Measurements from ENCODE around the gene PPIP5K1.

PPIP5K1 gene

DNA sequence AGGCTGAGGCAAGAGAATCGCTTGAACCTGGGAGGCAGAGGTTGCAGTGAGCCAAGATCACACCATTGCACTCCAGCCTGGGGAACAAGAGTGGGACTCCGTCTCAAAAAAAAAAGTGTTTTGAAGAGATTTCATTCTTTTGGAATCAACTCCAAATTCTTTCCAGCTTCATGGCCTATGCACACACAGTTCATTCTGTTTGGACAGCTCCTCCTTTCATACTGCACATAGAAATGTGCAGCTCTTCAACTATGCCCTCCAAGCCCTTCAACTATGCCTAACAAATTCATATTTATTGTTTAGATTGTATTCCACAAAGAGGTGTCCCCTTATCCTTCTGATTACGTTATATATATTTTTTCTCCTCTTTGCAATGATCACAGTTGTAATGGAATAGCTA lies 101.2 kb downstream of the PPIP5K1 start:
- TF ChIP-seq, protein P1, sequence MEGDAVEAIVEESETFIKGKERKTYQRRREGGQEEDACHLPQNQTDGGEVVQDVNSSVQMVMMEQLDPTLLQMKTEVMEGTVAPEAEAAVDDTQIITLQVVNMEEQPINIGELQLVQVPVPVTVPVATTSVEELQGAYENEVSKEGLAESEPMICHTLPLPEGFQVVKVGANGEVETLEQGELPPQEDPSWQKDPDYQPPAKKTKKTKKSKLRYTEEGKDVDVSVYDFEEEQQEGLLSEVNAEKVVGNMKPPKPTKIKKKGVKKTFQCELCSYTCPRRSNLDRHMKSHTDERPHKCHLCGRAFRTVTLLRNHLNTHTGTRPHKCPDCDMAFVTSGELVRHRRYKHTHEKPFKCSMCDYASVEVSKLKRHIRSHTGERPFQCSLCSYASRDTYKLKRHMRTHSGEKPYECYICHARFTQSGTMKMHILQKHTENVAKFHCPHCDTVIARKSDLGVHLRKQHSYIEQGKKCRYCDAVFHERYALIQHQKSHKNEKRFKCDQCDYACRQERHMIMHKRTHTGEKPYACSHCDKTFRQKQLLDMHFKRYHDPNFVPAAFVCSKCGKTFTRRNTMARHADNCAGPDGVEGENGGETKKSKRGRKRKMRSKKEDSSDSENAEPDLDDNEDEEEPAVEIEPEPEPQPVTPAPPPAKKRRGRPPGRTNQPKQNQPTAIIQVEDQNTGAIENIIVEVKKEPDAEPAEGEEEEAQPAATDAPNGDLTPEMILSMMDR (IDR thresholded peaks at IDR 0.05; ENCODE audit: extremely low read depth, insufficient read depth, missing control alignments): no peak
- in situ Hi-C loops (cut with MboI; ENCODE audit: low pct_unique_long_range_greater_than_20kb, low sequenced_read_pairs, unreplicated experiment): no loop called here
- DNase-seq (ENCODE audit: low spot score): no peak

DNA sequence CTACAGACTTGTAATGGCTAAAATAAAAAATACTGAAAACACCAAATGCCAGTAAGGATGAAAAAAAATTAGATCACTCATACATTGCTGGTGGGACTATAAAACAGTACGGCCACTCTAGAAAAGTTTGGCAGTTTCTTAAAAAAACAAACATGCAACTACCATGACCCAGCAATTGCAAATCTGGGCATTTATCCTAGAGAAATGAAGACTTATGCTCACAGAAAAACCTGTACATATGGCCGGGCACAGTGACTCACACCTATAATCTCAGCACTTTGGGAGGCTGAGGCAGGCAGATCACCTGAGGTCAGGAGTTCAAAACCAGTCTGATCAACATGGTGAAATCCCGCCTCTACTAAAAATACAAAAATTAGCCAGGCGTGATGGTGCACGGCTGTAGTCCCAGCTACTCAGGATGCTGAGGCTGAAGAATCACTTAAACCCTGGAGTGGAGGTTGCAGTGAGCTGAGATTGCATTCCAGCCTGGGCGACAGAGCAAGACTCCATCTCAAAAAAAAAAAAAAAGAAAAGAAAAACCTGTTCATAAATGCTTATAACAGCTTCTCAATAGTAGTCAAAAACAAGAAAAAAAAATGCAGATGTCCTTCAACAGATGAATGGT lies 102.6 kb downstream of the PPIP5K1 start:
- TF ChIP-seq, protein P1 (IDR thresholded peaks at IDR 0.05; ENCODE audit: extremely low read depth, insufficient read depth, missing control alignments): no peak
- in situ Hi-C loops (cut with MboI; ENCODE audit: low pct_unique_long_range_greater_than_20kb, low sequenced_read_pairs, unreplicated experiment): no loop called here
- DNase-seq (ENCODE audit: low spot score): no peak

DNA sequence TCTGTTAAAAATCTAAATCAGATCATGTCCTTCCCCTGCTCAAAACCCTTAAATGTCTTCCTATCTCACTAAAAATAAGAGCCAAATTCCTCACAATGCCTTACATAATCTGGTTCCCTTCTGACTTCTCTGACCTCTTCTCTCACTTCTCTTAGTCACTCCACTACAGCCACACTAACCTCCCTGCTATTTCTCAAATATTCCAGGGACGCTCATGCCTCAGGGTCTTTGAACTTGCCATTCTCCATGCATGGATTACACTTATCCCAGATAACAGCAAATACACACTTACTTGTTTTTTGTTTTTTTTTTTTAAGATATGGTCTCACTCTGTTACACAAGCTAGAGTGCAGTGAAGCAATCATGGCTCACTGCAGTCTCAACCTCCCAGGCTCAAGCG lies 105.6 kb downstream of the PPIP5K1 start:
- TF ChIP-seq, protein P1 (IDR thresholded peaks at IDR 0.05; ENCODE audit: extremely low read depth, insufficient read depth, missing control alignments): no peak
- in situ Hi-C loops (cut with MboI; ENCODE audit: low pct_unique_long_range_greater_than_20kb, low sequenced_read_pairs, unreplicated experiment): no loop called here
- no peak for DNase-seq (ENCODE audit: low spot score)

Measured in GM13977 (cell line).